ENCODE results near the gene DCBLD1.
A peak's percentile ranks its signal among the peaks of the same experiment; 100 is the strongest.

DCBLD1 gene

DNA sequence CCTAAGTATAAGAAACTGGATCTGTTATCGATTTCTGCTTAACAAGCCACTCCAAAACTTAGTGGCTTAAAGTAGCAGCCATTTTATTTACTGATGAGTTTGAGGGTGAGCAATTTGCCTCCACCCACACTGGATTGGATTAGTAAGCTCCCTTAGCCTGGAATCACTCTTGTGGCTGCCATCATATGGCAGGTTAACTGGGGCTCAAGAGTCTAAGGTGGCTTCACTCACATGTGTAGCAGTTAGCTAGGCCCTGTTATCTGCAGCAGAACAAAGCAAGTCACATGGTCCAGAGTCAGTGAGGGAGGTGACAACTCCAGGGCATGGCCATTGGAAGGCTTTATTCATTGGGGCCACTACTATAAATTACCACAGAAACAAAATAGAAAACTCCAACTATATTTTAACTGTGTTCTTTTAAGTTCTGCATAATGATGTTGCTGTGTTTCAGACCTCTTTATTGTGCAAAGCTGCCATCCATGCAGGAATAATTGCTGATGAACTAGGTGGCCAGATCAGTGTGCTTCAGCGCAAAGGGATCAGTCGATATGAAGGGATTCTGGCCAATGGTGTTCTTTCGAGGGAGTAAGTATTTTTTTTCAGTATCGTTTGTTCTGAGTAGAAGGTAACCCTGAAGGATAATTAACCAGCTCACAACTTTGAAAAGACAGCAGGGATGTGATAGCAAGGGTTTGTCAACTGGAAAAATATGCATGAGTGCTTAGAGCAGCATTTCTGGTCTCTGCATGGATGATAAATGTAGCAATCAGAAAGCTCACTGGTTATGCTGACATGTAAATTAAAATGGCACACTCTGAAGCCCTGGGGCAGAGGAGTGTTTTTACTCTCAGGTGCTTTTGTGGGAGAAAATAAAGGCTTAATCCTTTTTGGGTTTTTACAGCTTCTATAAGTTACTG lies 49.6 kb downstream of the DCBLD1 start:
- DNase-seq: no peak

DNA sequence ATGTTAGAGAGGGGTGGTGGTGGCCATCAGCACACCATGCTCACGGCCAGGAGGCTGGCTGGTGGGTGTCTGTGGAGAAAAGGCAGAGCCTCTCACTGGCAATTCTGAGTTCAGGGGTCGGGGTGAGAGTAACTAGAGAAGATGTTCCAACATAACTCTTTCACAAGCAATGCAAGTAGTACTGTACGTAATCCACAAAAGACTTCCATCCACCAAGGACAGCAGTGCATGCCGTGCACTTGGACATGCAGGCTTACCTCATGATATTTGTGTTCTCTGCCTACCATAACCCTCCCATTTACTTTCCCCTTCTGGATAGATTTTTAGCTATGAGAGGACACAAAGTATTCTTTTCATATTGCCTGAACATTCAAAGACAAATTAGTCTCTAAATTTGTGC lies 51.3 kb downstream of the DCBLD1 start:
- DNase-seq: no peak

DNA sequence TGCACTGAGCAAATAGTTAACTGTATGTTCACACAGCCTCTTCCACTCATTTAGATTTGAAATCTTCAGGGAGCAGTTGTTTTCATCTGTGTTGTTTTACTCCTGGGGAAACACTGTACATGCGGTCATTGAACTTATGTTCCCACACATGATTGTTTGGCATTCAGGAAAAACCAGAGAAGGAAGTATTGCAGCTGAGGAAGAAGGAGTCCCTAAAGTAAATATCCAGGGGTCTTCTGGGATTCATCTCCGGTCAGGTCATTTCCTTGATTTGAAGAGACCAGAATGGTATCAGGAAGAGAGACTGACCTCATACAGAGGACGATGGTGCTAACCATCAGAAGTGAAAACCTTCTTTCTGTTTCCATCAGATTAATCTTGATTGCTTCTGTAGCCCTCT lies 52.5 kb downstream of the DCBLD1 start:
- no peak for DNase-seq

DNA sequence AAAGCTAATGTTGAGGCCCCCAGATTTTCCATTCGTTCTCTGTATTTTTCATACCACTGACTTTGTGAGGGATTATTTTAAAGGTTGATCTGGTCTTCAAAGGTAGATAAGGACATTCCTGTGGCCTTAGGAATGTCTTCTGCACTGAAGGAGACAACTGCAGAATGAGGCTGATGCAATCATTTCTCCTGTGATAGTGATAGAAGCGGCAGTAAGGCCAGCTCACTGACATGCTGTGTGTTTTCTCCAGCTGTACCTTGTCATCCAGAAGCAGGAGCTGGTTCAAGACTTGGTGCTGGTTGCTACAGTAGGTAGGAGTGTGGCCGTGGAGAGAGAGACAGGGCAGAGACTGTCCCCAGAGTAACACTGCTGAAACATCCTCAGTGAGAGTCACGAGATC lies 53.8 kb downstream of the DCBLD1 start:
- no peak for DNase-seq

DNA sequence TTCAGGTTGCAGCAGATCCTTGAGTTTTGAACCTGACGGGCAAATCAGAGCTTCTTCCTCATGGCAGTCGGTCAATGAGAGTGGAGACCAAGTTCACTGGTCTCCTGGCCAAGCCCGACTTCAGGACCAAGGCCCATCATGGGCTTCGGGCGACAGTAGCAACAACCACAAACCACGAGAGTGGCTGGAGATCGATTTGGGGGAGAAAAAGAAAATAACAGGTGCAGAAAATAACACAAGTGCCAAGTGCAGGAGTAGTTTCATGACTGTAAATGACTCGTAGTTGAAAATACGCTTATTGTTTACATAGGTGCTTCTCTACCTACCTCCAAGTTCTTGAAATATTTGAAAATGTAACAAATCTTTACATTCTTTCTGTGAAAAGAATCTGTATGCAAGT lies 56.1 kb downstream of the DCBLD1 start:
- DNase-seq: no peak

DNA sequence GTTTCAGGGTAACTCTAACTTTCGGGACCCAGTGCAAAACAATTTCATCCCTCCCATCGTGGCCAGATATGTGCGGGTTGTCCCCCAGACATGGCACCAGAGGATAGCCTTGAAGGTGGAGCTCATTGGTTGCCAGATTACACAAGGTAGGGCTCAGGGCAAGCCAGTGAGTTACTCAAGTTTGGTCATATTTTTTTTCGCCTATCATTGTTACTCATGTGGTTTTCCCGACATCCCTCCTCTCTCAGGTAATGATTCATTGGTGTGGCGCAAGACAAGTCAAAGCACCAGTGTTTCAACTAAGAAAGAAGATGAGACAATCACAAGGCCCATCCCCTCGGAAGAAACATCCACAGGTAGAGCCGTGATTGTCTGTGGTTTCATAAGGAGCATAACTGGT lies 58.2 kb downstream of the DCBLD1 start:
- no peak for DNase-seq

DNA sequence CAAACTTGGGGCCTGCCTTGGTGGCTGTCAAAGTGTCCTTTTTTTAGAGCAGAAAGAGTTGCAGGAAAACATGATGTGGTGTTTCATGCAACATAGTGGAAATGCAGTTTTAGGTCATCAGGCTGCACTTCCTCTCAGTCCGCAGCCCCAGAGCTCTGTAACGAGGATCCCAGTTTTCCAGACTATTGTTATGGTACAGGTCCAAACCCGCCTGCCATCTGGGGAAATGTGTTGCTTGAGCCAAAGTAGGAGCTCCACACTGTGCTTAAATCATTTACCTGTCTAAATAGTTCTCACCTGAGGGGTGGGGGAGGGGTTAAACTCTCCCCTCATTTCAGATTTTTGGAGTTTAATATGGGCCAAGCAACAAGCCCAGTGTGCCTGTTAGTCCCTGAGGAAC lies 60.0 kb downstream of the DCBLD1 start:
- no peak for DNase-seq

DNA sequence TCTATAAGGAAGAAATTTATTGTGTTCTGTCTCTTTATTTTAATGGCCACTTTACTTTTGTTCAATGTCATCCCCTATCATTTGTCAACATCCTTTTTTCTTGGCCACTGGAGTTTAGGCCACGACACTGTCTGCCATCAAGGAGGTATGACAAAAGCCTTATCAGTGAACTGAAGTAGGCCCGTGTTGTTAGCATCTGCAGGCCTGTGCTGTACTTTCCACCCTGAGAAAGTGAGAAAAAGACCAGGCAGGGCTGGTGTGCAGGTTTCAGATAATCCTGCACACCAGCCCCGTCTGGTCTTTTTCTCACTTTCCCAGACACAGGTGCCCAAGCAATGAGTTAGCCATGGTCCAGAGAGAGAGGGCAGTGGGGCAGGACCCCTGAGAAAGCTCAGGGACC lies 62.2 kb downstream of the DCBLD1 start:
- no peak for DNase-seq

DNA sequence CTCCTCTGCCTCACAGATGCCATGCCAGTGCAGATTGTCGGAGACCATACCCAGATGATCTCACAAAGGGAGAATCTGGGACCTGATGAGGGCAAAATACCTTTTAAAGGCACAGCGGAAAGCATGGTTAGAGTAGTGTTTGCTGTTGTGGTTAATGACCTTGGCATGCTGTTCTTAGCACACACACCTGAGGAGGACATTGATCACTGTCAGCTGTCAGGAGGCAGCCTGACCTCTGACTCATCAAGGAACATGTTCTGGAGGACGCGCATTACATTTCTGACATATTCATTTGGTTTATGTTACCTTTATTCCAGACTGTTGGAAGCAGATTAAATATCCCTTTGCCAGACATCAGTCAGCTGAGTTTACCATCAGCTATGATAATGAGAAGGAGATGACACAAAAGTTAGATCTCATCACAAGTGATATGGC lies 62.7 kb downstream of the DCBLD1 start:
- no peak for DNase-seq

DNA sequence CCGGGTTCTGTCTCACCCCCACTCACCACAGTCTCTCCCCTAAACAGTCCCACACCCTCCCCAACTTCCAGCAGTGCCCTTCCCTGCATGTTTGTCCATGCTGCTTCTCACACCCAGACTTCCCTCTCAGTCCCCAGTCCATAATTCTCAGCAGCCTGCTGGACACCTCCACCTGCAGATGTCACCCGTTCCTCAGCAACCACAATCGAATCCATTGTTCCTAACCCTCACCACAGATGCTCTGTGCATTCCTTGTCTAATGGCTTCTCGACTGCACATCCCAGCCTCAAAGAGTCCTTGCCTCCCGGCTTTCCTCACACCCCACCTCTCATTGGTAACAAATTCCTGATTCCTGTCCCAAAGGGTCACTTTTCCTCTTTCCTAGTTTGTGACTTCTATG lies 64.2 kb downstream of the DCBLD1 start:
- no peak for DNase-seq

DNA sequence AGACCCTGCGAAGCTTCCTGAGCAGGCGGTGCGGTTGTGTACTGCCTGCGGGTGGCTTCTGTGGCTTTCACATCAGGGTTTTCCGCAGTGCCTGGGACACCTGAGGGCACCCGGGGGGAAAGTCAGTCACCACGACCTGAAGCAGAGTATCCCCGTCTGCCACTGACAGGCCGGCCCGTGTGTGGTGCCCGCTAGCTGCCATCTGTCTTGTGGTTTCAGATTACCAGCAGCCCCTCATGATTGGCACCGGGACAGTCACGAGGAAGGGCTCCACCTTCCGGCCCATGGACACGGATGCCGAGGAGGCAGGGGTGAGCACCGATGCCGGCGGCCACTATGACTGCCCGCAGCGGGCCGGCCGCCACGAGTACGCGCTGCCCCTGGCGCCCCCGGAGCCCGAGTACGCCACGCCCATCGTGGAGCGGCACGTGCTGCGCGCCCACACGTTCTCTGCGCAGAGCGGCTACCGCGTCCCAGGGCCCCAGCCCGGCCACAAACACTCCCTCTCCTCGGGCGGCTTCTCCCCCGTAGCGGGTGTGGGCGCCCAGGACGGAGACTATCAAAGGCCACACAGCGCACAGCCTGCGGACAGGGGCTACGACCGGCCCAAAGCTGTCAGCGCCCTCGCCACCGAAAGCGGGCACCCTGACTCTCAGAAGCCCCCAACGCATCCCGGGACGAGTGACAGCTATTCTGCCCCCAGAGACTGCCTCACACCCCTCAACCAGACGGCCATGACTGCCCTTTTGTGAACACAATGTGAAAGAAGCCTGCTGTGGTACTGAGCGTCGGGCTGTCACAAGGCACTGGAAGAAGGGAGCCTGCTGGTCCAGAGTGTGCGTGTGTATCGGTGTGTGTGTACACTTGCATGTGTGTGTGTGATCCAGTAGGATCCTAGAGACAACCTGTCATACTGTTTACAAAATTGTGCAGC lies 65.5 kb downstream of the DCBLD1 start:
- peak; percentile 49 for DNase-seq

DNA sequence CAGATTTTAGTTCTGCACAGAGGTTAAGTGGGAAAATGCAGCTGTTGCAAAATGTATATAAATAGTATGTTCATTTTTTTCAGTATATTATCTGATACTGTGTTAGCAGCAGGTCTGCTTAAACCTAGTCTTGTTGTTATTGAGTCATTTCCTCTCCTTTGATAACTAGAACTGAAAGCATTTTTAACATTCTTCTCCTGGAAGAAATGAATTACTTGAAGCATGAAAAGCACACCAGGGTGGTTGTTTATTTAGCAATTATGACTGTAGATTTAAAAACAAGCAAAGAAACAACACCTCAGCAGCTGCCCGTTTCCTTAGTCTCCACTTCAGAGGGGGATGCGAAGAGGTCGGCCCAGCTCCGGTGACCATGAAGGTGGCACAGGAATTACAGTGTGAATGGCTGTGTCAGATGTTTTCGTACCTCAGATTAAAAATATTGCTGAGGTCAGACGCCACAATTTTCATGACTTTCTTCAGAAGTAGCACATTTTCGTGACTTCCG lies 66.4 kb downstream of the DCBLD1 start:
- peak; percentile 41 for DNase-seq

DNA sequence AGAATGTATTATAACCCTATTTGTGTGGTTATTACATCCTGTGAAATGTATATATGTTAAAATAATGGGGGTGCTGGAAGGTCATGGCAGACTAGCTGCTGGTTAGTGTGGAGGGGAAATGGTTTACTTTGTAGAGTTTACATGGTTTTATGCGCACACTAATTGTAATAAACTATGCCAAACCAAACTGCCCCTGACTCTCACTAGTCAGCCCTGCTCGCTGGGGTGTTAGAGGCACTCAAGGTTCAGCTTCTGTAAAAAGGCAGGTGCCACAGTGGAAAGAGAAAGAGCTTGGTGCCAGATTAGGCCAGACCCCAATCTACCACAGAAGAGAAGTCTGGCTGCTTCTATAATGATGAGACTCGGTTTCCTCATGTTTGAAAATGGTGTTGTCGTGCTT lies 67.1 kb downstream of the DCBLD1 start:
- DNase-seq: peak; percentile 42

DNA sequence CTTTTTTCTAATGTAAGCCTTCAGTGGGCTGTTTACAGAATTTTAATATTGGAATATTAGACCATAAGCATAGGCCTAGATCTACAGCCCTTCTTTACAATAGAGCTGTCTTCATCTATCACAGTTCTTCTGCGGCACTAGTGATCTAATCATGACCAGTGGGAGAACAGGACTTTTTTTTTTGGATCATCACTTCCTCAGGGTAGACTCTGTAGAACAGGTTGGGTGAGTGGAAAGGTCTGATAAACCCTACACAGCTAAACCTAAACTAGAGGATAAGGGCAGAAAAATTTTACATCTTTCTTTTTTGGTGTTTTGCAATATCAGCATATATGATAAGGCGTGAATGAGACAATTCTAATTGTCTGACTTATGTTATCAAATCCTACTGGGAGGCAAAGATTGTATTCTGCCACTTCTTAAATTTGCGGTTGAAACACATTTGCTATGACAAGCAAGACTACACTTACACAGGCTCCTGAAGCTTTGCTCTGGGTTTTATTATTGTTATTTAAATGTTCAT lies 67.7 kb downstream of the DCBLD1 start:
- DNase-seq: no peak

DNA sequence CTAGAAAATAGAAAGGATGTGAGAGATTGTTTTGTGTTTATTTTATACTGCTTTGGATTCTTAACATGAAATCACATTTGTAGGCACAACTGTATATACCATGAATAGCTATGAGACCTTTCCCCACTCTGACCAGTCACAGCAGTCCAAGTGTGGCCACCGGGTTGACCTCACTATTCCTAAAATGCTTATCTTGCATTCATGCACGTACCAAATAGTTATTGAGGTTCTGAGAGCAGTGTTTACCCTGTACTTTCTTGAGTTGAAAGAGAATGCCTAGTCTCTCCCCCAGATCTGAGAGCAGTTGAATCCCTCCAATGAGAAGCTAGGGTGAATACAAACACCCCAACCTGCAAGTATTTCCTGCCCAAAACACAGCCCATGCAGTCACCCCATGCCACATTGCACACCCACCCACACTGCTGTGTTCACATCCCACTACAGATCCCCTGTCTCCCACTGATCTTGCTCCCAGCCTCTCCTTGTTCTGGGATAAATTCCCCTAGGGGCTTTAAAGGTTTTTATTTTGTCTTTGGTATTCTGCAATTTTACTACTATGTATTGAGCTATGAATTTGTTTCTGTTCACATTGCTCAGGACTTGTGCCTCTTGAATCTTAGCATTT lies 68.3 kb downstream of the DCBLD1 start:
- no peak for DNase-seq

DNA sequence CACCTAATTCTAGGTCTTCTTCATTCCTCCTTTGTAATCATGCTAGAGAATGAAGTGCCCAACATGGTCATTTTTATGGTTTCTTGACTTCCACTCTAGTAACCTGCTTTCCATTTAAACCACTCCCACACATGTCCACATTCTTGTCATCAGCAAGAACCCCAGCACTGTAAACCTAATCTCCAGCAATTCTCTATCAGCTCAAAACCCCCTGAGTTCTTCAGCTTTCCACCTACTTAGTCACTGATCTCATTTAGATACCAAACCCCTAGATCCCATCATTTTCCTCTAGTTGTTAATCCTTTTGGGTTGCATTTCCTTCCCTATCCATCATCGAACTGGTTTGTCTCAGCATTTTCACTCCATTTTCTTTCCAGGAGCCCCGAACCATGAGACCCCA lies 70.1 kb downstream of the DCBLD1 start:
- DNase-seq: no peak

DNA sequence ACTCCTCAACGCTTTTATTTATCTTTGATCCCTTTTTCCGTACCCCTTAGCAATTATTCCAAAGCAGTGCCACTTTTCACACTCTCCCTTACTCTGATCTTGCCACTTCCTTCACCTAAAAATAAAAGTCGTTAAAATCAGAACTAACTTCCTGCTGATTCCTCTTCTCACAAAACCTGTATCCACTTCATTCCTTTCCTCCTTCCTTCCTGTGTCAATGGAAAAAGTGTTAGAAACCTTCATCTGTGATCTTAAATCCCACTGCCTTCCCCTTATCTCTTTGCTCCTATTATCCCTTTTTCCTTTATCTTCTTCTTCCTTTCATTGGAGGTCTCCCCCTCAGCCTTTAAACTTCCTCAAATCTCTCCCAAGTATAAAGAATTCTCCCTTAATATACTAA lies 70.7 kb downstream of the DCBLD1 start:
- no peak for DNase-seq

DNA sequence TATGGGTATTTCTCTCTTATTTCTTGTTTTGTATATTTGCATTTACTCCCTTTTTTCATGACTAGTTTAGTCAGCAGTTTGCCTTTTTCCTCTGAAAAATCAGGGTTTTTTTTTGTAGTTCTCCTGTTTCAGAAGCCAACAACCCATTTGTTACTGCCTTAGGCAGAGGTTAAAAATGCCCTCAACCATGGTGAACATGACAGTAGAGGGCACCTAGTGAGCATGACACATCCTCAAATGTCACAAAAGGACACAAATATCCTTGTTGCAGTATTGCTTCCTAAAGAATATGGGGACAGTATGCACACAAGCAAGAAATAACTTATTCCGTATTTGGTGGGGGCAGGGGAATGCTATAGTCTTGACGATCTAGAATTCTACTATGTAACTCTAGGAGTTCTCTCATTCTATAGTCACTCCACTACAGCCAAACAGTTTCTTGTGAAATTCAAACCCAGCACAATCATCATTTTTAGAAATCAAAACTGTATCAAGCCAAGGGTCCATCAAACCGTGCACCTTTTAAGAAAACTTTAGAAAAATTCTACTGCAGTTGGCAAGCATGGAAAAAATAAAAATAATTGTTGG lies 72.9 kb downstream of the DCBLD1 start:
- DNase-seq: no peak

DNA sequence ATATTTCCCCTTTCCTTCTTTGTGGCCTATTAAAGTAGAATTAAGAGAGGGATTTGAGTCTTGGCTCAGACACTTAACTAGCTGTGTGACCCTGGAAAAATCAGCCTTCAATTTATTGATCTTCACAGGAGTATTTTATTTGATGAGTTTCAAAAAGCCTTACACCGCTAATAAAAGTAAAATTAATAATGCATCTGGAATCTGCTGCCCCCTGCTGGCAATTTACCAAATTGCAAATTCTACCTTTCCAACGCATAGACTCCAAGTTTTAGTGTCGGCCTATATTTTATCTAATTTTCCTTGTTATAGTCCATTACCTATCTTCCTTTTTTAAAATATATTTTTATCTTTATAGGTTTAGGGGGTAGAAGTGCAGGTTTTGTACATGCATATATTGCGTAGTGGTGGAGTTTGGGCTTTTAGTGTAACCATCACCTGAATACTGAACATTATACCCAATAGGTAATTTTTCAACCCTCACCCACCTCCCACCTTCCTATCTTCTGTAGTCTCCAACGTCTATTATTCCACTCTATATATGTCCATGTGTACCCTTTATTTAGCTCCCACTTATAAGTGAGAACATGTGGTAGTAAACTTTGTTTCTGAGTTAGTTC lies 73.5 kb downstream of the DCBLD1 start:
- peak; percentile 67 for DNase-seq

DNA sequence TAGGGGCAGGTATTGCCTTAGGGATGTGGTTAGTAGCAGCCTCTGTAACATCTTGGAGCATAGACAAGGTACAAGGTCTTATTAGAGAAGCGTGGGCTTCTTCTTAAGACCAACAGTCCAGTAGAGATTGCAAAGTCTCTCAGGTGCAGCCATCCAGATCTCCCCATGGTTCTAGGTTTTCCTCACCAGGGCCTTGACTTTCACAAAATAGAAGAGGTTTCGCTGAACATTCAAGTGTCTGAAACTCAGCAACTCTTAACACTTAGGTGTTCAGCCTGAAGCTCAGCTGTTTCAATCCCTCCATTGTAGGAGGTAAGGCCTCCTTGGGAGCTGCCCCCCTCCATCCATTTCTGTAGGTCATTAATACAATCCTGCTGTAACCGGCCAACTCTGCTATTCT lies 75.5 kb downstream of the DCBLD1 start:
- DNase-seq: no peak

DNA sequence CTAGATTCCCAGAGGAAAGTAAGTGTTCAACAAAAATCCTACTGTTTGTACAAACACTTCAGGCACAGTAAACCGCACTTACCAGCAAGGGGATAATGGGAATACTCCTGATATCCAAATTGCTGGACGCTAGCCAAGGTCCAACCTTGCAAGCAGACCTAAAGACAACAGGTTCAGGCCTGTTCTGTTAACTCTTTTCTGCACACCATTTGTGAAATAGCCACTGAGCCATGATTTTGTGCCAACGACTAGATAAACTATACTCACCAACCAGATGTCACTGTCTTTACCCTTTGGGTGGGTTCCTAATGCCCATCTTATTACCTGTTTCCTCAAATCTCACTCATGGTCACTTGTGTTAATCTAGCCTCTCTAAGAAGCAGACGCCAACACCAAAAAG lies 76.3 kb downstream of the DCBLD1 start:
- DNase-seq: no peak

DNA sequence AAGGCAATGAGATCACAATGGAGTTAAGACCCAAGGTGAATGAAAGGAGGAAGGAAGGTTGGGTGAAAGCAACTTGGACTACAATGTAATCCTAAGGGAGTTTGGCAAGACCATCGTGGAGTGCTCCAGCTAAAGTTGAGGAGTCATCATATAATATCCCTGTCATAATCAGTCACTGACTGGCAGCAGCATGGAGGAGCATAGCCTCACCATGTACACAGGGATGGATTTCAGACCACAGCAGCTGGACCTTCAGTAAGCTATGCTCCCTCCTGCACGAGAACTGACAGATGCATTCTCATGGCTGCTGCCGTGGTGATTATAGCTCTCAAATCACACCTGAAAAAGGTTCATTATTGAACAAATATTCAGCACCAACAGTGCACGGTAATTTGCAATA lies 76.8 kb downstream of the DCBLD1 start:
- no peak for DNase-seq

Measured in activated gamma-delta T cell treated with Interleukin-2 at 50 U/mL for 16 hours (primary cell).